ENCODE data around the gene CORO7.
A peak's percentile ranks its signal among the peaks of the same experiment; 100 is the strongest.

CORO7 gene

GRCh38 chr16:4332083-4332482 is 84.3 kb downstream of the CORO7 start:
- Histone ChIP-seq H3K9me3 (ENCODE audit: control insufficient read depth, low read length) (no peaks in the 10 kb centered on the region), H3K9ac (ENCODE audit: low read length) (no peak overlapping the region), H2AK5ac (ENCODE audit: low read length, severe bottlenecking) (no peak overlapping the region), H3K27ac (ENCODE audit: low read length, poor library complexity, severe bottlenecking) (no peak overlapping the region), H3K14ac (ENCODE audit: low read length in 2 of 2) (no peak overlapping the region), H2BK5ac (ENCODE audit: low read depth, low read length, poor library complexity, severe bottlenecking) (no peak overlapping the region), H3K23ac (ENCODE audit: low read length in 2 of 2) (no peak overlapping the region), H3K36me3 (ENCODE audit: control insufficient read depth in 1 of 2, insufficient read depth in 2 of 2, low read depth in 1 of 2, low read length in 2 of 2) (peaks cover 33 to 56% of the 10 kb centered on the region in 2 experiments), H3K4me1 (ENCODE audit: control insufficient read depth, insufficient read depth, low read depth, low read length) (peaks cover 28% of the 10 kb centered on the region), H3K4me3 (ENCODE audit: insufficient read depth in 1 of 2, low read depth in 1 of 2, low read length in 2 of 2) (no peak overlapping the region), H2BK120ac (ENCODE audit: low read depth, low read length) (no peak overlapping the region), H3K18ac (ENCODE audit: low read depth in 1 of 2, low read length in 2 of 2) (no peak overlapping the region), H2BK15ac (ENCODE audit: low read depth, poor library complexity, severe bottlenecking) (no peak overlapping the region), H3K79me1 (replicated peaks; ENCODE audit: low read length, poor library complexity, severe bottlenecking) (peaks cover 55% of the 10 kb centered on the region), H4K8ac (ENCODE audit: low read length) (no peak overlapping the region), H2AFZ (ENCODE audit: low read depth, low read length) (no peak overlapping the region), H4K91ac (ENCODE audit: low read length) (no peak overlapping the region), H3K4ac (ENCODE audit: low read depth in 1 of 2, low read length in 2 of 2) (no peak overlapping the region), H2BK12ac (ENCODE audit: low read length in 2 of 2) (no peak overlapping the region), H3K27me3 (ENCODE audit: control insufficient read depth in 1 of 2, insufficient read depth in 1 of 2, low read length in 2 of 2) (no peaks in the 10 kb centered on the region), H3K4me2 (ENCODE audit: low read length, poor library complexity, severe bottlenecking) (no peak overlapping the region)
- 94% methylated on average over 14 of the region's 14 CpGs for WGBS
- DNase-seq, result no peak

- Histone ChIP-seq H3K18ac (ENCODE audit: low read depth in 1 of 2, low read length in 2 of 2) (peak overlapping the region in 1 of 2 experiments; percentile 40), H3K4me3 (ENCODE audit: insufficient read depth in 1 of 2, low read depth in 1 of 2, low read length in 2 of 2) (no peak overlapping the region), H3K14ac (ENCODE audit: low read length in 2 of 2) (no peak overlapping the region), H2BK5ac (ENCODE audit: low read depth, low read length, poor library complexity, severe bottlenecking) (no peak overlapping the region), H2AK5ac (ENCODE audit: low read length, severe bottlenecking) (no peak overlapping the region), H2BK120ac (ENCODE audit: low read depth, low read length) (no peak overlapping the region), H3K4me1 (ENCODE audit: control insufficient read depth, insufficient read depth, low read depth, low read length) (peaks cover 32% of the 10 kb centered on the region), H3K4ac (ENCODE audit: low read depth in 1 of 2, low read length in 2 of 2) (no peak overlapping the region), H2BK15ac (ENCODE audit: low read depth, poor library complexity, severe bottlenecking) (peak overlapping the region; percentile 19), H4K8ac (ENCODE audit: low read length) (no peak overlapping the region), H3K4me2 (ENCODE audit: low read length, poor library complexity, severe bottlenecking) (no peak overlapping the region), H3K27me3 (ENCODE audit: control insufficient read depth in 1 of 2, insufficient read depth in 1 of 2, low read length in 2 of 2) (no peaks in the 10 kb centered on the region), H3K79me1 (replicated peaks; ENCODE audit: low read length, poor library complexity, severe bottlenecking) (peaks cover 55% of the 10 kb centered on the region), H3K9me3 (ENCODE audit: control insufficient read depth, low read length) (no peaks in the 10 kb centered on the region), H3K23ac (ENCODE audit: low read length in 2 of 2) (no peak overlapping the region), H3K9ac (ENCODE audit: low read length) (no peak overlapping the region), H2BK12ac (ENCODE audit: low read length in 2 of 2) (peak overlapping the region in 1 of 2 experiments; percentile 55), H2AFZ (ENCODE audit: low read depth, low read length) (no peak overlapping the region), H3K27ac (ENCODE audit: low read length, poor library complexity, severe bottlenecking) (no peak overlapping the region), H4K91ac (ENCODE audit: low read length) (no peak overlapping the region), H3K36me3 (ENCODE audit: control insufficient read depth in 1 of 2, insufficient read depth in 2 of 2, low read depth in 1 of 2, low read length in 2 of 2) (peaks cover 22 to 42% of the 10 kb centered on the region in 2 experiments)
- peak; percentile 76 for DNase-seq
- WGBS, result 53% methylated on average over 14 of the region's 14 CpGs
Measured at GRCh38 chr16:4330277-4330874, 86.0 kb downstream of the CORO7 start.

DNA sequence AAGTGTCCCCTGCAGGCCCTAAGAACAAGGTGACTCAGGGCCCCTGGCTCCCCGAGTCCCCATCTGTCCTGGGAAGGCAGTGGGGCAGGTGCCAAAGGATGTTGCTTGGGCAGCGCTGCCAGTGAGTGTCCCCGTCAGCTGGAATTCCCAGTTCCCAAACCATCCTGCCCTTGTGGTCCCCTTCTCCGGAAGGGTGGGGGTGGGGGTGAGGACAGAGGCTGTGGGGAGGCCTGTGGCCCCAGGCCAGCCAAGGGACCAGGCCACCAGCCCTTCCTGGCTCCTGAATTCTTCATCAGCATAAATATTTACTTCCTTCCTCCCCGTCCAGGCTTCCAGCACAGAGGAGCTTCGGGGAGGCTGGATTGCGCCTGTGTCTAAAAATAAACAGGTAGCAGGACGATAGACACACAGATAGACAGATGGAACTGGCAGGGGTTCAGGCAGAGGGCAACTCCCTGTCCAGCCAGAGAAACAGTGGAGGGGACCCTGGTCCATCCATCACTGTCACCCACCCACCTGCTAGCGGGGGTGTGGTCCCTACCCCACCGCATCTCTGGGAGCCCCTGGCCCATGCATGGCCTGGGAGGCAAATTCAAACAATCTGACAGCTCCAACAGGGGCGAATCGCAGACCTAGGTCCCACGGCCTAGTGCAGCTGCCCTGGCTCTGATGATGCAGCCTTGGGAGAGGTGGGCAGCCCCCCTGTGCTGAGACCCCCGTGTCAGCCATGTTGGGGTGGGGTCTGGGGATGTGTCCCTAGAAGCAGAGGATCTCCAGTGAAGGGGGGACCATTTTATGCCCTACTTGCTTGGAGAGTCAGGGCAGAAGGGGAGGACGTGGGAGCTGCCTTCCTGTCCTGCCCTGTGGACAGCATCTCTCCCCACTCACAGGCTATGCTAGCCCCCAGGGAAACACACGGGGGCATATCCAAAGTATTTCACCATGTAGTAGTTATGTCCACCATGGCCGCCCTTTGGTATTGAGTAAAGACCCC is 87.3 kb downstream of the CORO7 start:
- peak overlapping the region; percentile 96 for H4K8ac ChIP-seq (ENCODE audit: low read length)
- H2BK120ac ChIP-seq (ENCODE audit: low read depth, low read length), result peak overlapping the region; percentile 94
- peak overlapping the region; percentile 95 to 98 for H3K18ac ChIP-seq (ENCODE audit: low read depth in 1 of 2, low read length in 2 of 2)
- H3K4me1 ChIP-seq (ENCODE audit: control insufficient read depth, insufficient read depth, low read depth, low read length), result peaks cover 42% of the 10 kb centered on the region
- 53% methylated on average over 16 of the region's 17 CpGs for WGBS
- no peaks in the 10 kb centered on the region for H3K9me3 ChIP-seq (ENCODE audit: control insufficient read depth, low read length)
- H2BK15ac ChIP-seq (ENCODE audit: low read depth, poor library complexity, severe bottlenecking), result peak overlapping the region; percentile 77
- H3K36me3 ChIP-seq (ENCODE audit: control insufficient read depth in 1 of 2, insufficient read depth in 2 of 2, low read depth in 1 of 2, low read length in 2 of 2), result peaks cover 12 to 36% of the 10 kb centered on the region in 2 experiments
- H3K4ac ChIP-seq (ENCODE audit: low read depth in 1 of 2, low read length in 2 of 2), result peak overlapping the region; percentile 80 to 87
- peak; percentile 76 for DNase-seq
- no peak overlapping the region for H3K27ac ChIP-seq (ENCODE audit: low read length, poor library complexity, severe bottlenecking)
- H2BK12ac ChIP-seq (ENCODE audit: low read length in 2 of 2), result peak overlapping the region; percentile 69 to 98
- peak overlapping the region; percentile 81 for H3K9ac ChIP-seq (ENCODE audit: low read length)
- peaks cover 49% of the 10 kb centered on the region for H3K79me1 ChIP-seq (replicated peaks; ENCODE audit: low read length, poor library complexity, severe bottlenecking)
- peak overlapping the region in 1 of 2 experiments; percentile 67 for H3K23ac ChIP-seq (ENCODE audit: low read length in 2 of 2)
- no peak overlapping the region for H2AFZ ChIP-seq (ENCODE audit: low read depth, low read length)
- peak overlapping the region; percentile 98 for H4K91ac ChIP-seq (ENCODE audit: low read length)
- no peaks in the 10 kb centered on the region for H3K27me3 ChIP-seq (ENCODE audit: control insufficient read depth in 1 of 2, insufficient read depth in 1 of 2, low read length in 2 of 2)
- H3K4me3 ChIP-seq (ENCODE audit: insufficient read depth in 1 of 2, low read depth in 1 of 2, low read length in 2 of 2), result peak overlapping the region in 1 of 2 experiments; percentile 21
- H2AK5ac ChIP-seq (ENCODE audit: low read length, severe bottlenecking), result peak overlapping the region; percentile 21
- H2BK5ac ChIP-seq (ENCODE audit: low read depth, low read length, poor library complexity, severe bottlenecking), result no peak overlapping the region
- peak overlapping the region; percentile 81 for H3K4me2 ChIP-seq (ENCODE audit: low read length, poor library complexity, severe bottlenecking)
- H3K14ac ChIP-seq (ENCODE audit: low read length in 2 of 2), result peak overlapping the region in 1 of 2 experiments; percentile 82

All from mesenchymal stem cell (in vitro differentiated cells and primary cell).